Lung microvascular endothelial cell (primary cell): Measurements from ENCODE around the gene ACER3. TPM values are rescaled to one million over a fixed set of nuclear protein-coding genes. Genes with fewer than 3 reads are reported as not detected.
"Not testable (repeated sequence)": the region's sequence is repeated elsewhere in the genome, so short reads cannot be mapped to it uniquely, and the experiment has no call there.

Experiments
- DNase-seq, 2 donors: peaks; one replicate each; pipeline versions ENCODE4 v3.0.0 to v3.0.0-alpha.2; 2010; ENCODE audit warnings: low read depth in 2 of 2
- total RNA-seq: library from RNA; depleted of rRNA; stranded (reverse); fragments of >200 nt; gene quantifications from 2 replicates; pipeline ENCODE4 v1.2.1, GENCODE V29; 2014

ACER3 gene
- total RNA-seq, 1 donor from 2014 or later, result 13.5 TPM

GRCh38 chr11:76872959-76873827 lies 12.5 kb downstream of the ACER3 start:
- no peak for DNase-seq

GRCh38 chr11:76878014-76878413 lies 17.3 kb downstream of the ACER3 start:
- no peak for DNase-seq

- peak; percentile 55 to 59 for DNase-seq
These were observed 19.6 kb downstream of the ACER3 start for GRCh38 chr11:76880314-76880713.

GRCh38 chr11:76880956-76881355 lies 20.2 kb downstream of the ACER3 start:
- DNase-seq, result no peak

GRCh38 chr11:76885390-76886097 lies 24.8 kb downstream of the ACER3 start:
- DNase-seq, result peak; percentile 86 to 92

GRCh38 chr11:76888989-76889388 lies 28.3 kb downstream of the ACER3 start:
- DNase-seq, result peak in 1 of 2 donors; percentile 27

GRCh38 chr11:76889411-76889975 lies 28.8 kb downstream of the ACER3 start:
- no peak for DNase-seq

GRCh38 chr11:76890329-76890728 lies 29.6 kb downstream of the ACER3 start:
- no peak for DNase-seq

- DNase-seq, result no peak
These were observed 30.6 kb downstream of the ACER3 start for GRCh38 chr11:76891285-76891684.

GRCh38 chr11:76891793-76892192 lies 31.1 kb downstream of the ACER3 start:
- DNase-seq, result no peak

- no peak for DNase-seq
These were observed 31.6 kb downstream of the ACER3 start for GRCh38 chr11:76892306-76892705.

- no peak for DNase-seq
These were observed 36.5 kb downstream of the ACER3 start for GRCh38 chr11:76897233-76897632.

- DNase-seq, result no peak
These were observed 40.4 kb downstream of the ACER3 start for GRCh38 chr11:76901144-76901543.

- DNase-seq, result not testable (repeated sequence)
These were observed 40.9 kb downstream of the ACER3 start for GRCh38 chr11:76901622-76902021.

GRCh38 chr11:76902121-76903014 lies 41.6 kb downstream of the ACER3 start:
- no peak for DNase-seq

GRCh38 chr11:76903325-76903724 lies 42.6 kb downstream of the ACER3 start:
- DNase-seq, result no peak

GRCh38 chr11:76910620-76911414 lies 50.1 kb downstream of the ACER3 start:
- no peak for DNase-seq

GRCh38 chr11:76911415-76911808 lies 50.7 kb downstream of the ACER3 start:
- DNase-seq, result no peak

GRCh38 chr11:76916712-76917111 lies 56.0 kb downstream of the ACER3 start:
- DNase-seq, result no peak

- DNase-seq, result peak; percentile 76 to 84
These were observed 58.2 kb downstream of the ACER3 start for GRCh38 chr11:76918941-76919386.
